A549 (cell line): ENCODE results near the gene CAMKMT. TPM values are rescaled to one million over a fixed set of nuclear protein-coding genes. Genes with fewer than 3 reads are reported as not detected.

Experiments used
- ATAC-seq, 2 experiments: fragments of 200-7000 bp in 1 of 2; fragments of >200 bp in 1 of 2; cut with Nextera tagmentation in 1 of 2; cut with Tn5 transposase in 1 of 2; 3 replicates each; pipeline versions ENCODE4 v1.8.0 to v1.9.1; 2018 to 2020; ENCODE audit warnings: mild to moderate bottlenecking in 1 of 2, moderate library complexity in 1 of 2
- CTCF ChIA-PET: fragments of 300-600 bp; sonication (Branson Sonifier 250); formaldehyde crosslinking; extraction: SDS; loops from one replicate; lab custom pipeline; 2021; ENCODE audit warnings: antibody characterized with exemption, inconsistent platforms; lab: Yijun Ruan, JAX
- POLR2A ChIA-PET: fragments of 350-600 bp; formaldehyde crosslinking; extraction: SDS; loops from one replicate; lab custom pipeline; 2021; ENCODE audit warnings: antibody characterized with exemption, inconsistent platforms; lab: Yijun Ruan, JAX
- DNase-seq, 2 experiments: peaks; one replicate each; pipeline versions ENCODE4 v3.0.0 to v3.0.0-alpha.2; 2011 to 2016; ENCODE audit warnings: low read depth in 1 of 2, low spot score in 1 of 2
- FAIRE-seq: peaks from 2 replicates; lab custom pipeline; 2011; peaks lifted over from hg19 to GRCh38; lab: Jason Lieb, UNC
- H3K27ac ChIP-seq, 2 experiments: fragments of >200 bp; sonication (Bioruptor Twin); formaldehyde crosslinking; 3 replicates each; pipeline ENCODE4 v1.5.1; 2016 to 2017
- H3K4me1 ChIP-seq: fragments of >200 bp; sonication (Bioruptor Twin); formaldehyde crosslinking; 3 replicates; pipeline ENCODE4 v1.6.1; 2016
- H3K4me2 ChIP-seq: fragments of >200 bp; sonication (Bioruptor Twin); formaldehyde crosslinking; 3 replicates; pipeline ENCODE4 v1.6.1; 2016
- H3K4me3 ChIP-seq: fragments of >200 bp; sonication (Bioruptor Twin); formaldehyde crosslinking; 3 replicates; pipeline ENCODE4 v1.5.1; 2016
- H3K9me3 ChIP-seq: fragments of >200 bp; sonication (Bioruptor Twin); formaldehyde crosslinking; 3 replicates; pipeline ENCODE4 v1.6.1; 2016
- CEBPB ChIP-seq, 2 experiments: fragments of >200 bp in 1 of 2; sonication (Bioruptor Twin) in 1 of 2; formaldehyde crosslinking in 1 of 2; IDR thresholded peaks; 2 replicates each; pipeline ENCODE4 v1.6.1; 2012 to 2016
- CHD2 ChIP-seq: fragments of 150-350 bp; IDR thresholded peaks from 2 replicates; pipeline ENCODE4 v1.6.1; 2014; ENCODE audit warnings: low read length; ENCODE audit not compliant: partially characterized antibody
- CHD4 ChIP-seq: fragments of 200-600 bp; sonication (generic); IDR thresholded peaks from 2 replicates; pipeline ENCODE4 v1.6.1; 2016; ENCODE audit warnings: antibody characterized with exemption, mild to moderate bottlenecking, borderline replicate concordance
- FOSL2 ChIP-seq, 2 experiments: fragments of 450-650 bp in 1 of 2; fragments of >200 bp in 1 of 2; sonication (Bioruptor Twin) in 1 of 2; formaldehyde crosslinking; IDR thresholded peaks; 2 replicates each; pipeline versions ENCODE4 v1.5.0 to v1.6.1; 2016 to 2020; ENCODE audit warnings: mild to moderate bottlenecking in 1 of 2, moderate library complexity in 1 of 2
- HEYL ChIP-seq: fragments of 250-450 bp; sonication (Bioruptor Pico); IDR thresholded peaks from 2 replicates; pipeline ENCODE4 v1.8.0; 2021; ENCODE audit warnings: mild to moderate bottlenecking, moderate library complexity
- HOXB5 ChIP-seq: fragments of 250-450 bp; sonication (Bioruptor Pico); IDR thresholded peaks from 2 replicates; pipeline ENCODE4 v1.5.0; 2020; ENCODE audit warnings: mild to moderate bottlenecking, moderate library complexity
- MAFK ChIP-seq: fragments of 450-650 bp; IDR thresholded peaks from 2 replicates; pipeline ENCODE4 v1.6.1; 2014; ENCODE audit not compliant: partially characterized antibody
- MAZ ChIP-seq: fragments of 150-350 bp; IDR thresholded peaks from 2 replicates; pipeline ENCODE4 v1.6.1; 2014; ENCODE audit warnings: antibody characterized with exemption, low read depth, low read length, borderline replicate concordance
- MYC ChIP-seq: IDR thresholded peaks from 2 replicates; pipeline ENCODE4 v1.6.1; 2012; ENCODE audit warnings: mild to moderate bottlenecking, inconsistent platforms, low read length, improper control_type of control experiment, borderline replicate concordance
- TP53 ChIP-seq: fragments of 250-450 bp; sonication (Bioruptor Pico); IDR thresholded peaks from 2 replicates; pipeline ENCODE4 v1.5.0; 2021; ENCODE audit warnings: mild to moderate bottlenecking, moderate library complexity
- WGBS: methylation state at CpG from one replicate; pipeline ENCODE4 v1.1.6; 2017; ENCODE audit errors: missing lambda C conversion rate; 5-methylcytosine and 5-hydroxymethylcytosine counted together
- polyA plus RNA-seq, 4 experiments: library from polyadenylated mRNA; depleted of rRNA in 3 of 4; stranded (reverse); fragments of >200 nt; fragmentation: RNase III in 1 of 4; extraction: RNeasy Plus Mini Kit Qiagen cat#74134 plus additional on column Dnase treatment in 1 of 4; gene quantifications; 2 replicates in 3 of 4; 3 replicates in 1 of 4; pipeline ENCODE4 v1.2.3, GENCODE V29; 2011 to 2017
- TF ChIP-seq, protein P1 (sequence below): fragments of 200-600 bp; sonication (generic); IDR thresholded peaks from 2 replicates; pipeline ENCODE4 v1.6.1; 2016; ENCODE audit warnings: antibody characterized with exemption, mild to moderate bottlenecking, moderate library complexity
- TF ChIP-seq, protein P2 (sequence below): fragments of >200 bp; sonication (Bioruptor Twin); formaldehyde crosslinking; IDR thresholded peaks from 3 replicates; pipeline ENCODE4 v1.5.1; 2016

The CAMKMT gene
- polyA plus RNA-seq, 2 of the 4 experiments (the other 2 are of a cell fraction): 6.5 to 15.7 TPM

DNA sequence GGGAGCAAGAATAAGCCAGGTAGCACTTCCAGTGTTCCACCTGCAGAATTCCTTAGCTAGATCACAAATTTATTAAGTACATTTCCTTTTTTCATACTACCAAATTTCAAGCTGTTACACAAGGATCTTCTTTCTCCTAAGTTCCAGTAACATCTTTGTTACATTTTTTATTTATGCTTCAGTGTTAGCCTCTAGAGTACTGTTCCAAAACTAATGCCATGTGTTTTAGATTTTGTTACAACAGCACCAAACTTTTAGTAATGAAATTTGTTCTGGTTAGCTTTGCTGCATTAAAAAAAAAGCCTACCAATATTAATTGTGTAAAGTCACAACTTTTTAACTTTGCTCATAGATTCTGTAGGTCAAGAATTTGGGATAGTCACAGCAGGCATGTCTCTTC lies 161.1 kb downstream of the CAMKMT start (continued):
- TF ChIP-seq MAZ (no peak), TP53 (CRISPR knock-in tag) (no peak), CHD2 (no peak)

DNA sequence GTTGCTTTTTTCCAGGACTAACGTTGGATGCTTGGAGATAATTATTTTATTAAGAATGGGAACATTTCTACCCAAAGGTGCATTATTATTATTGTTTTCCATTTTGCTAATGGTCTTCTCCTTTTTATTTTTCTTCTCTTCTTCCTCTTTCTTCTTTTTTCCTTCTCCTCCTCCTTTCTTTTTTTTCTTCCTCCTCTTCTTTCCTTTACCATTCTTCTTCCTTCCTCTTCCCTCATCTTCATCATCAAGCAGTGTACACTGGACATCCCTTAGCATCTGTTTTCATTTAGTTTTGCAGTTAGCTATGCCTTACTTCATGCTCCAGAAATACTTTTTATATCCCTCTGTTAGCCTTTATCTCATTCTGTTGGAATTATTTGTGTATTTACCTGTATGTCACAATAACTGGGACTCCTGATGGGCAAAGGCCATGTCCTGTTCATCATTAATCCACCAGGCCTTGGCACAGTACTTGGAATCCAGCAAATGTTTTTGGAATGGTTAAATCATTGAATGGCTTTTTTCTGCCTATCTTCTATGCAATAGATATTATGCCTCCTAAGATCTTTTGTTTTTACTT lies 162.7 kb downstream of the CAMKMT start:
- Histone ChIP-seq H3K4me3 (no peak overlapping the region), H3K9me3 (peaks cover 18% of the 10 kb centered on the region), H3K4me1 (peaks cover 31% of the 10 kb centered on the region), H3K4me2 (peak overlapping the region; percentile 43), H3K27ac (peak overlapping the region; percentile 15 to 47; a peak in 3 of 6 replicates)
- ChIA-PET POLR2A (no interaction called here), CTCF (interaction anchor here (0.6 to 1.6 kb wide), 3 partner anchors 11 to 433 kb away, joined by 3 to 7 read pairs (median 3); no protein-coding TSS in a partner anchor)
- DNase-seq (peak in 1 of 2 experiments; percentile 65), FAIRE-seq (no peak), ATAC-seq (peak; percentile 63 to 73)
- TF ChIP-seq, protein P1, sequence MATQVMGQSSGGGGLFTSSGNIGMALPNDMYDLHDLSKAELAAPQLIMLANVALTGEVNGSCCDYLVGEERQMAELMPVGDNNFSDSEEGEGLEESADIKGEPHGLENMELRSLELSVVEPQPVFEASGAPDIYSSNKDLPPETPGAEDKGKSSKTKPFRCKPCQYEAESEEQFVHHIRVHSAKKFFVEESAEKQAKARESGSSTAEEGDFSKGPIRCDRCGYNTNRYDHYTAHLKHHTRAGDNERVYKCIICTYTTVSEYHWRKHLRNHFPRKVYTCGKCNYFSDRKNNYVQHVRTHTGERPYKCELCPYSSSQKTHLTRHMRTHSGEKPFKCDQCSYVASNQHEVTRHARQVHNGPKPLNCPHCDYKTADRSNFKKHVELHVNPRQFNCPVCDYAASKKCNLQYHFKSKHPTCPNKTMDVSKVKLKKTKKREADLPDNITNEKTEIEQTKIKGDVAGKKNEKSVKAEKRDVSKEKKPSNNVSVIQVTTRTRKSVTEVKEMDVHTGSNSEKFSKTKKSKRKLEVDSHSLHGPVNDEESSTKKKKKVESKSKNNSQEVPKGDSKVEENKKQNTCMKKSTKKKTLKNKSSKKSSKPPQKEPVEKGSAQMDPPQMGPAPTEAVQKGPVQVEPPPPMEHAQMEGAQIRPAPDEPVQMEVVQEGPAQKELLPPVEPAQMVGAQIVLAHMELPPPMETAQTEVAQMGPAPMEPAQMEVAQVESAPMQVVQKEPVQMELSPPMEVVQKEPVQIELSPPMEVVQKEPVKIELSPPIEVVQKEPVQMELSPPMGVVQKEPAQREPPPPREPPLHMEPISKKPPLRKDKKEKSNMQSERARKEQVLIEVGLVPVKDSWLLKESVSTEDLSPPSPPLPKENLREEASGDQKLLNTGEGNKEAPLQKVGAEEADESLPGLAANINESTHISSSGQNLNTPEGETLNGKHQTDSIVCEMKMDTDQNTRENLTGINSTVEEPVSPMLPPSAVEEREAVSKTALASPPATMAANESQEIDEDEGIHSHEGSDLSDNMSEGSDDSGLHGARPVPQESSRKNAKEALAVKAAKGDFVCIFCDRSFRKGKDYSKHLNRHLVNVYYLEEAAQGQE: no peak
- peak; percentile 63 to 74; a peak in 3 of 4 replicates for TF ChIP-seq CEBPB (IDR thresholded peaks at IDR 0.05)
- WGBS: 47% methylated on average over 1 of the region's 1 CpG

DNA sequence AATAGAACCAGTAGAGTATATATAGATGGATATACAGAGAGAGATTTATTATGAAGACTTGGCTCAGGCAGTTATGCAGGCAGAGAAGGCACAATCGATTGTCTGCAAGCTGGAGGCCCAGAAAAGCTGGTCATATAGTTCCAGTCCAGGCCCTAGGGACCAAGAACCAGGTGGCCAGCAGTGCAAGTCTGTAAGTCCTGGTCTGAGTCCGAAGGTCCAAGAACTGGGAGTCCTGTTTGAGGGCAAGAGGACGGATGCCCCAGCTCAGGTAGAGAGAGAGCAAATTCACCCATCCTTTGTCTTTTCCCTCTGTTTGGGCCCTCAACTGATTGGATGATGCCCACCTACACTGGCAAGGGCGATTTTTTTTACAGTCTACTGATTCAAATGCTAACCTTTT lies 164.6 kb downstream of the CAMKMT start:
- TF ChIP-seq MAFK (no peak), CHD4 (no peak), HEYL (CRISPR knock-in tag) (no peak)
- Histone ChIP-seq H3K4me2 (no peak overlapping the region), H3K9me3 (peaks cover 16% of the 10 kb centered on the region), H3K4me3 (no peak overlapping the region), H3K4me1 (peaks cover 50% of the 10 kb centered on the region), H3K27ac (no peak overlapping the region)
- WGBS: 61% methylated on average over 4 of the region's 4 CpGs
- ChIA-PET POLR2A (no interaction called here), CTCF (interaction anchor here (1.4 kb wide), 1 partner anchor 17 kb away, joined by 4 read pairs; no protein-coding TSS in a partner anchor)
- FAIRE-seq (no peak), ATAC-seq (no peak), DNase-seq (no peak)

DNA sequence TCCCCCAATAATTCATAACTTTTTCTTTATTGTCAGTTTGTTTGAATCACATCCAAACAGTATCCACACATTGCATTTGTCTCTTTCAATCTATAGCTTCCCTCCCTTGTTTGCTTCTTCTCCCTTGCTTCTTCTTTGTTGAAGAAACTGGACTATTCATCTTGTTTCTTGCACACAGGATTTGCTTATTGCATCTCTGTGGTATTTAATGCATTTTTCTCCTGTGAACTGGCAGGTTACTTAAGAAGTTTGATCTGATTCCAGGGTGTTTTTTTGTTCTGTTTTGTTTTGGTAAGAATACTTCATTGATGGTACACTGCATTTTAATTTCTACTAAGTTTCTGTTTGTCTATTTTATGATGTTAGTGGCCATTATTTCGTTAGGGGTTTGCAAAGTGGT lies 166.8 kb downstream of the CAMKMT start:
- H3K4me3 ChIP-seq: no peak overlapping the region
- FAIRE-seq (no peak), DNase-seq (no peak), ATAC-seq (no peak)
- ChIA-PET POLR2A (no interaction called here), CTCF (interaction anchor here (0.9 kb wide), 1 partner anchor 49 kb away, joined by 3 read pairs; no protein-coding TSS in a partner anchor)
- no peaks in the 10 kb centered on the region for H3K9me3 ChIP-seq
- H3K4me1 ChIP-seq: peaks cover 59% of the 10 kb centered on the region
- no peak overlapping the region for H3K27ac ChIP-seq
- no peak for TF ChIP-seq HOXB5 (CRISPR knock-in tag)
- TF ChIP-seq MYC: no peak
- TF ChIP-seq, protein P2, sequence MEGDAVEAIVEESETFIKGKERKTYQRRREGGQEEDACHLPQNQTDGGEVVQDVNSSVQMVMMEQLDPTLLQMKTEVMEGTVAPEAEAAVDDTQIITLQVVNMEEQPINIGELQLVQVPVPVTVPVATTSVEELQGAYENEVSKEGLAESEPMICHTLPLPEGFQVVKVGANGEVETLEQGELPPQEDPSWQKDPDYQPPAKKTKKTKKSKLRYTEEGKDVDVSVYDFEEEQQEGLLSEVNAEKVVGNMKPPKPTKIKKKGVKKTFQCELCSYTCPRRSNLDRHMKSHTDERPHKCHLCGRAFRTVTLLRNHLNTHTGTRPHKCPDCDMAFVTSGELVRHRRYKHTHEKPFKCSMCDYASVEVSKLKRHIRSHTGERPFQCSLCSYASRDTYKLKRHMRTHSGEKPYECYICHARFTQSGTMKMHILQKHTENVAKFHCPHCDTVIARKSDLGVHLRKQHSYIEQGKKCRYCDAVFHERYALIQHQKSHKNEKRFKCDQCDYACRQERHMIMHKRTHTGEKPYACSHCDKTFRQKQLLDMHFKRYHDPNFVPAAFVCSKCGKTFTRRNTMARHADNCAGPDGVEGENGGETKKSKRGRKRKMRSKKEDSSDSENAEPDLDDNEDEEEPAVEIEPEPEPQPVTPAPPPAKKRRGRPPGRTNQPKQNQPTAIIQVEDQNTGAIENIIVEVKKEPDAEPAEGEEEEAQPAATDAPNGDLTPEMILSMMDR: no peak
- TF ChIP-seq FOSL2 (IDR thresholded peaks at IDR 0.05): no peak
- TF ChIP-seq FOSL2 (CRISPR knock-in tag; IDR thresholded peaks at IDR 0.05): no peak
- 48% methylated on average over 1 of the region's 1 CpG for WGBS
- H3K4me2 ChIP-seq: peak overlapping the region; percentile 27; the same call in 2 of the 3 replicates
